GM13977 (cell line): ENCODE measurements around the gene SECTM1.

Experiments
- DNase-seq: peaks from one replicate; pipeline ENCODE4 v3.0.0; 2012; ENCODE audit warnings: low spot score
- in situ Hi-C: fragments of 300-500 bp; cut with MboI; formaldehyde crosslinking; loops from one replicate; pipeline ENCODE4 v1.12.0; 2022; ENCODE audit warnings: low sequenced_read_pairs, low pct_unique_long_range_greater_than_20kb, mixed read lengths, inconsistent platforms; ENCODE audit not compliant: unreplicated experiment
- TF ChIP-seq, protein P1 (sequence below): IDR thresholded peaks from 2 replicates; pipeline ENCODE4 v1.5.1; 2012; ENCODE audit warnings: mild to moderate bottlenecking, control low read depth; ENCODE audit not compliant: insufficient read depth; ENCODE audit errors: extremely low read depth, missing control alignments

Gene SECTM1

DNA sequence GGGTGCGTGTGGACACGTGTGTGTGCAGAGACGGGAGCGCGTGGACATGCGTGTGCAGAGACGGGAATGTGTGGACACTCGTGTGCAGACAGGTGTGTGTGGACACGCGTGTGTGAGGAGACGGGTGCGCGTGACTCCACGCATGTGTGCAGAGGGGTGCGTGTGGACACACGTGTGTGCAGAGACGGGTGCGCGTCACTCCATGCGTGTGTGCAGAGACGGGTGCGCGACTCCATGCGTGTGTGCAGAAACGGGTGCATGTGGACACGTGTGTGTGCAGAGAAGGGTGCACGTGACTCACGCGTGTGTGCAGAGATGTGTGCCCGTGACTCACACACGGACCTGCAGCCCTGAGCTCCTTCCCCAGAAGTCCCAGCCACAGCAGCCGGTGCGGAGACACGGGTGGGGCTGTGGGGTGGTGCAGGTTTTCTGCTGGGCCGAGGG lies 13.9 kb downstream of the SECTM1 start:
- in situ Hi-C loops = no loop called here
- TF ChIP-seq, protein P1, sequence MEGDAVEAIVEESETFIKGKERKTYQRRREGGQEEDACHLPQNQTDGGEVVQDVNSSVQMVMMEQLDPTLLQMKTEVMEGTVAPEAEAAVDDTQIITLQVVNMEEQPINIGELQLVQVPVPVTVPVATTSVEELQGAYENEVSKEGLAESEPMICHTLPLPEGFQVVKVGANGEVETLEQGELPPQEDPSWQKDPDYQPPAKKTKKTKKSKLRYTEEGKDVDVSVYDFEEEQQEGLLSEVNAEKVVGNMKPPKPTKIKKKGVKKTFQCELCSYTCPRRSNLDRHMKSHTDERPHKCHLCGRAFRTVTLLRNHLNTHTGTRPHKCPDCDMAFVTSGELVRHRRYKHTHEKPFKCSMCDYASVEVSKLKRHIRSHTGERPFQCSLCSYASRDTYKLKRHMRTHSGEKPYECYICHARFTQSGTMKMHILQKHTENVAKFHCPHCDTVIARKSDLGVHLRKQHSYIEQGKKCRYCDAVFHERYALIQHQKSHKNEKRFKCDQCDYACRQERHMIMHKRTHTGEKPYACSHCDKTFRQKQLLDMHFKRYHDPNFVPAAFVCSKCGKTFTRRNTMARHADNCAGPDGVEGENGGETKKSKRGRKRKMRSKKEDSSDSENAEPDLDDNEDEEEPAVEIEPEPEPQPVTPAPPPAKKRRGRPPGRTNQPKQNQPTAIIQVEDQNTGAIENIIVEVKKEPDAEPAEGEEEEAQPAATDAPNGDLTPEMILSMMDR = no peak
- DNase-seq = no peak

DNA sequence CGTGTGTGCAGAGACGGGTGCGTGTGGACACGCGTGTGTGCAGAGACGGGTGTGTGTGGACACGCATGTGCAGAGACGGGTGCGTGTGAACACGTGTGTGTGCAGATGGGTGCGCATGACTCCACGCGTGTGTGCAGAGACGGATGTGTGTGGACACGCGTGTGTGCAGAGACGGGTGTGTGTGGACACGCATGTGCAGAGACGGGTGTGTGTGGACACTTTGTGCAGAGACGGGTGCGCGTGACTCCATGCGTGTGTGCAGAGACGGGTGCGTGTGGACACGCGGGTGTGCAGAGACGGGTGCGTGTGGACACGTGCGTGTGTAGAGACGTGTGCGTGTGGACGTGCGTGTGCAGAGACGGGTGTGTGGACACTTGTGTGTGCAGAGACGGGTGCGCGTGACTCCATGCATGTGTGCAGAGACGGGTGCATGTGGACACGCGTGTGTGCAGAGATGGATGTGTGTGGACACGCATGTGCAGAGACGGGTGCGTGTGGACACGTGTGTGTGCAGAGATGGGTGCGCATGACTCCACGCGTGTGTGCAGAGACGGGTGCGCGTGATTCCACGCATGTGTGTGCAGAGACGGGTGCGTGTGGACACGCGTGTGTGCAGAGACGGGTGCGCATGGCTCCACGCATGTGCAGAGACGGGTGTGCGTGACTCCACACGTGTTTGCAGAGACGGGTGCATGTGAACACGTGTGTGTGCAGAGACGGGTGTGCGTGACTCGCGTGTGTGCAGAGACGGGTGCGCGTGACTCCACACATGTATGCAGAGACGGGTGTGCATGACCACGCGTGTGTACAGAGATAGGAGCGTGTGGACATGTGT lies 14.6 kb downstream of the SECTM1 start:
- TF ChIP-seq, protein P1 = no peak
- no peak for DNase-seq
- in situ Hi-C loops = no loop called here

DNA sequence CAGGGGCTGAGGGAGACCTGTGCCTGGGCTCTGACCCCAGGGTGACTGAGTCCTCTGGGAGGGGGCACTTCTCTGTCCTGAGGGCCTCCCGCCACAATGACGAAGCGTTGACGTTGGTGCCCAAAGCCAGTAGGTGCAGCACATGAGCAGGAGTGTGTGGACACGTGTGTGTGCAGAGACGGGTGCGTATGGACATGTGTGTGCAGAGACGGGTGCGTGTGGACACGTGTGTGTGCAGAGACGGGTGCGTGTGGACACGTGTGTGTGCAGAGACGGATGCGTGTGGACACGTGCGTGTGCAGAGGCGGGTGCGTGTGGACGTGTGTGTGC lies 15.4 kb downstream of the SECTM1 start:
- DNase-seq = no peak
- TF ChIP-seq, protein P1 = no peak
- in situ Hi-C loops = no loop called here

DNA sequence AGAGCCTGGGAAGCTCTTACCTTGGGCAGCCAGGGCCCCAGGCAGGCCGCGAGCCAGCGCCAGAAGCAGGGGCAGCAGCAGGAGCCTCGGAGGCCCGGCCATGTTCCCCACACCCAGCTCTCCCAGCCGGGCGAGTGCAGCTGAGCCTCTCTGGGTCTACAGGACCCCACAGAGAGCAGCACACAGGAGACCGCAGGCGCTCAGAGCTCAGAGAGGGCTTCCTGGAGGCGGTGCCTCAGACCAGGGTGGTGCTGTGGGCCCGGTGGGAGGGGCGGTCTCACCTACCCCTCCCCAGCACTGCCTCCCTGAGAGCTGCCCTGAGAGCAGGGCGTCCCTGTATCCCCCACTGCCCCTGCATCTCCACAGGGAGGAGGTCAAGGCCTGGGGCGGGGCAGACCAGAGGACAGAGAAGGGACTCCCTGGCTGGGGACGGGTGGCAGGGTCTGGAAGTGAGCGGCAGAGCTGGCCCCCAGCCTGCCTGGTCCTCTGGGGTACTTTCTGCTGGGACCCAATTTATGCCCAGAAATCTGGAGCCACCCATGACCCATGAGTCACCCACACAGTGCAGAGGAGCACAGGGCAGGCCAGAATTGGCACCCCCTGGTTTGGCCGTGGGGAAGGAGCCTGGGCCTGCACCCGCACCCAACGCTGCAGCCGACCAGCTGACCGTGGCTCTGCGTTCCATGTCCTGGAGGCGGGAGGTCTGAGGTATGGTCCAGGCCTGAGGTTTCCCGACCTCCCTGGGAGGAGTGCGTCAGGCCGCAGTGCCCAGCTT lies 16.0 kb downstream of the SECTM1 start, which contains the start of gene CD7:
TSS of gene CD7 (minus strand) at position 215 of the 775 bp plus-strand sequence. CDS start at position 102, 113 bp downstream.
- in situ Hi-C loops = no loop called here
- TF ChIP-seq, protein P1 = no peak
- DNase-seq = no peak

DNA sequence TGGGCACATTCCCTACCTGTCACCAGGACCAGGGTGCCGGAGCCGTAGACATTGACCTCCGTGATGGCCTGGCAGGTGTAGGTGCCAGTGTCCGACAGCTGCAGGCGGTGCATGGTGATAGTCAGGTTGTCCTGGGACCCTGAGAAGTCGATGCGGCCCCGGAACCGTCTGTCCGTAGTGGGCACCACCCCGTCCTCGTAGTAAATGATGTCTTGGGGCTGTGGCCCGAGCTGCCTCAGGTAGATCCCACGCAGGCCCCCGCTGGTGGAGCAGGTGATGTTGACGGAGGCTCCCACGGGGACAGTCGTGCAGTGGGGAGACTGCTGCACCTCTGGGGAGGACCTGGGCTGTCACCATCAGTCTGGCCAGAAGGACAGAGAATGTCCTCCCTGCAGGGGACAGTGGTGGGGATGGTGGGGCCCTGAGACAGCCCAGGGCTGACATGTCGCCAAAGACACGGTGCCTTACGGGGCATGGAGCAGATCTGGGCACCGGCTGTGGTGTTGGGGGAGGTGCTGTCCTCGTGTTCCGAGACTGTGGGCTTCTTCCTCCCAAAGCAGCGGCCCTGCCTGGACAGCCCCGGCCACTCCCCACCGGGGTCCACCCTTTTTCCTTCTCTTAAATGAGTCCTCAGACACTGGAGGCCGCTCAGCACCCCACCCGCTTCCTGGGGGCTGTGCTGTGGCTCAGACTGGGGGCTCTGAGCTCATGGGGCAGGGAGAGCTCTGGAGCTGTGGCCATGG lies 16.7 kb downstream of the SECTM1 start:
- TF ChIP-seq, protein P1 = no peak
- in situ Hi-C loops = no loop called here
- DNase-seq = no peak

DNA sequence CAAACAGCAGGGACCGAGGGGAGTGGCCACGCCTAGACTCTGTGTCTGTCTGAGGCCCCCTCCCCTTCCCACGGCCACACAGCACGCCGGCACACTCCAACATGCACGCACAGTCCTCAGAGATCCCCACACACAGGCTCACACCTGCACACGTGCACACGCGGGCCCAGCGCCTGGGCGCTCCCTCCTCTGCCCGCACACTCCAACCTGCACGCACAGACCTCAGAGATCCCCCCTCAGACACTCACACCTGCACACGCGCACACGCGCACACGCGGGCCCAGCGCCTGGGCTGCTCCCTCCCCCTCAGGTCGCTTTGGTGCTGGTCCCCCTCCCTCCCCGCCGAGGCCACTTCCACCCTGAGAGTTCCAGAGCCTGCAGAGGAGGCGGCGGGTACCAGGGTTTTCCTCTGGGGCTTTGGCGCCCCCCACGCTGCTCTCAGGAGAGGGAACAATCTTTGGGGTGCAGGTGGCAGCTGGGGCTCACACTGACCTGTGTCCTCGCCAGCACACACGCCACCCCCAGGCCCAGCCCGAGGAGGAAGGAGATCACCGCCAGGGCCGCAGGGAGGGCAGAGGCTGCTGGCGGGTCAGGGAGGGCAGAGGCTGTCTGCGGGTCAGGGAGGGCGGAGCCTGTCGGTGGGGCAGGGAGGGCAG lies 17.7 kb downstream of the SECTM1 start:
- no peak for DNase-seq
- in situ Hi-C loops = no loop called here
- TF ChIP-seq, protein P1 = no peak
